ENCODE measurements around the gene ATP2C2. TPM values are rescaled to one million over a fixed set of nuclear protein-coding genes. Genes with fewer than 3 reads are reported as not detected.

Gene ATP2C2
- total and polyA plus RNA-seq, 11 donors, result 0.17 TPM; not detected in 10

- 74 to 94% (median 85%) methylated on average over 4 of the region's 4 CpGs for WGBS, 4 donors
Observed at GRCh38 chr16:84360748-84361147, 7.6 kb upstream of the ATP2C2 start.

DNA sequence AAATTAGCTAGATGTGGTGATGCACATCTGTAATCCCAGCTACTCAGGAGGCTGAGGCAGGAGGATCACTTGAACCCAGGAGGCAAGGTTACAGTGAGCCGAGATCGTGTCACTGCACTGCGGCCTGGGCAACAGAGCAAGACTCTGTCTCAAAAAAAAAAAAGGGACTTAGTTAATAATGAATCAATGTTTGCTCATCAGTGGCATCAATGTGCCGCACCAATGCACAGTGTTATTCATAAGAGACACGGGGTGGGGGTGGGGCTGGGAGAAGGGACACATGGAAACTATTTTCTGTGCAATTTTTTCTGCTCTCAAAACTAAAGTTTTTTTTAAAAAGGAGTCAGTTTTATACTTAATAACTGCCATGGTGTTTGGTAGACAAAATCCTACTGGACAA is 6.8 kb upstream of the ATP2C2 start:
- no peak for TF ChIP-seq CTCF (IDR thresholded peaks at IDR 0.05)
- TF ChIP-seq POLR2A (IDR thresholded peaks at IDR 0.05), result no peak
- Histone ChIP-seq H3K36me3 (no peaks in the 10 kb centered on the region), H3K9me3 (no peaks in the 10 kb centered on the region), H3K4me1 (no peaks in the 10 kb centered on the region), H3K27ac (no peak overlapping the region), H3K4me3 (no peak overlapping the region), H3K27me3 (peaks cover 0 to 15% (median 7%) of the 10 kb centered on the region in 9 donors)
- DNase-seq (no peak), ATAC-seq (no peak)
- WGBS, 4 donors, result 82 to 97% (median 90%) methylated on average over 5 of the region's 5 CpGs
- intact Hi-C loops (cut with DNase I), result no loop called here

More at GRCh38 chr16:84360748-84361147, 7.6 kb upstream of the ATP2C2 start:
- intact Hi-C loops (cut with DNase I), result no loop called here
- H3K4me1 ChIP-seq, result no peaks in the 10 kb centered on the region
- peaks cover 0 to 7% (median 0%) of the 10 kb centered on the region in 9 donors for H3K27me3 ChIP-seq
- H3K9me3 ChIP-seq, result no peaks in the 10 kb centered on the region
- ATAC-seq (no peak), DNase-seq (no peak)
- no peak overlapping the region for H3K4me3 ChIP-seq
- TF ChIP-seq POLR2A (IDR thresholded peaks at IDR 0.05) (no peak), CTCF (IDR thresholded peaks at IDR 0.05) (no peak)
- H3K27ac ChIP-seq, result no peak overlapping the region
- H3K36me3 ChIP-seq, result no peaks in the 10 kb centered on the region

- ATAC-seq (no peak), DNase-seq (no peak)
- H3K27ac ChIP-seq, result no peak overlapping the region
- H3K9me3 ChIP-seq, result no peaks in the 10 kb centered on the region
- peaks cover under 1 to 21% (median 15%) of the 10 kb centered on the region in 9 donors for H3K27me3 ChIP-seq
- intact Hi-C loops (cut with DNase I), result no loop called here
- WGBS, 4 donors, result 67 to 73% (median 71%) methylated on average over 13 of the region's 13 CpGs
- no peaks in the 10 kb centered on the region for H3K4me1 ChIP-seq
- TF ChIP-seq CTCF (IDR thresholded peaks at IDR 0.05), result no peak
- no peak for TF ChIP-seq POLR2A (IDR thresholded peaks at IDR 0.05)
- no peak overlapping the region for H3K4me3 ChIP-seq
- no peaks in the 10 kb centered on the region for H3K36me3 ChIP-seq
Observed at GRCh38 chr16:84362471-84362941, 5.8 kb upstream of the ATP2C2 start.

DNA sequence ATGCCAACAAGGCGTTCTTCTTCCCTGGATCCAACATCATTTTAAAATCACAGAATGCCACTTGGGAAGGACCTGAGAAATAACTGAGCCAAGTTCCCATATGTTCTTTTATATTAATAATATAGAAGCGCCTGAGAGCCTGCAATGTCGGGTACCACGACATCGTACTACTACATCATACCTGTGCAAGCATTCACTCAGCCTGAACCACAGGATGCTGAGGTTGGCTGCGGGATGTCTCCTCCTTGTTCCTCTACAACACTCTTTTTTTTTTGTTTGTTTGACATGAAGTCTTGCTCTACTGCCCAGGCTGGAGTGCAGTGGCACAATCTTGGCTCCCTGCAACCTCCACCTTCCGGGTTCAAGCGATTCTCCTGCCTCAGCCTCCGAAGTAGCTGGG is 2.1 kb upstream of the ATP2C2 start:
- Histone ChIP-seq H3K36me3 (no peaks in the 10 kb centered on the region), H3K4me1 (peaks cover 0 to 10% (median 3%) of the 10 kb centered on the region in 12 donors), H3K27me3 (peaks cover 20 to 58% (median 39%) of the 10 kb centered on the region in 9 donors), H3K9me3 (no peaks in the 10 kb centered on the region), H3K4me3 (no peak overlapping the region), H3K27ac (no peak overlapping the region)
- ATAC-seq (no peak), DNase-seq (no peak)
- intact Hi-C loops (cut with DNase I), result no loop called here
- 79 to 93% (median 88%) methylated on average over 9 of the region's 9 CpGs for WGBS, 4 donors
- TF ChIP-seq POLR2A (IDR thresholded peaks at IDR 0.05), result no peak
- TF ChIP-seq CTCF (IDR thresholded peaks at IDR 0.05), result no peak

All from heart left ventricle (tissue), 16 donors.